Smooth muscle cell (in vitro differentiated cells): ENCODE results near the gene CARMIL1. TPM values are rescaled to one million over a fixed set of nuclear protein-coding genes. Genes with fewer than 3 reads are reported as not detected.

Source experiments
- DNase-seq: peaks from one replicate; lab custom pipeline; 2025; ENCODE audit not compliant: unreplicated experiment; lab: John Stamatoyannopoulos, UW
- H2AFZ ChIP-seq: fragments of 200-600 bp; sonication (generic); 2 replicates; pipeline ENCODE4 v1.6.0; 2016; ENCODE audit warnings: antibody characterized with exemption, low read depth, mild to moderate bottlenecking
- H3F3A ChIP-seq: fragments of 200-600 bp; sonication (generic); 2 replicates; pipeline ENCODE4 v1.6.0; 2017; ENCODE audit warnings: antibody characterized with exemption, low read depth
- H3K27ac ChIP-seq: fragments of 200-600 bp; sonication (generic); 2 replicates; pipeline ENCODE4 v1.5.1; 2016; ENCODE audit warnings: low read depth, mild to moderate bottlenecking
- H3K27me3 ChIP-seq: fragments of 200-600 bp; sonication (generic); 2 replicates; pipeline ENCODE4 v1.6.1; 2016; ENCODE audit warnings: low read depth, mild to moderate bottlenecking
- H3K36me3 ChIP-seq: fragments of 200-600 bp; sonication (generic); 2 replicates; pipeline ENCODE4 v1.5.1; 2016; ENCODE audit warnings: low read depth
- H3K4me1 ChIP-seq: fragments of 200-600 bp; sonication (generic); 2 replicates; pipeline ENCODE4 v1.5.1; 2016; ENCODE audit warnings: low read depth
- H3K4me2 ChIP-seq: fragments of 200-600 bp; sonication (generic); 2 replicates; pipeline ENCODE4 v1.6.0; 2016; ENCODE audit warnings: mild to moderate bottlenecking
- H3K4me3 ChIP-seq: fragments of 200-600 bp; sonication (generic); 2 replicates; pipeline ENCODE4 v1.5.1; 2016; ENCODE audit warnings: mild to moderate bottlenecking
- H3K79me2 ChIP-seq: fragments of 200-600 bp; sonication (generic); 2 replicates; pipeline ENCODE4 v1.6.0; 2016; ENCODE audit warnings: low read depth, mild to moderate bottlenecking
- H3K9ac ChIP-seq: fragments of 200-600 bp; sonication (generic); 2 replicates; pipeline ENCODE4 v1.6.0; 2016; ENCODE audit warnings: low read depth
- H3K9me3 ChIP-seq: fragments of 200-600 bp; sonication (generic); replicated peaks from 2 replicates; pipeline ENCODE4 v1.5.1; 2016; ENCODE audit warnings: low read depth
- H4K20me1 ChIP-seq: fragments of 200-600 bp; sonication (generic); 2 replicates; pipeline ENCODE4 v1.6.0; 2016; ENCODE audit warnings: low read depth
- CTCF ChIP-seq: fragments of 200-600 bp; sonication (generic); IDR thresholded peaks from 2 replicates; pipeline ENCODE4 v1.5.1; 2017; ENCODE audit warnings: borderline replicate concordance, mild to moderate bottlenecking, antibody characterized with exemption; ENCODE audit not compliant: insufficient read depth, poor library complexity, severe bottlenecking
- WGBS: methylation state at CpG from one replicate; pipeline ENCODE4 v1.1.7; 2016; ENCODE audit warnings: low lambda C conversion rate; 5-methylcytosine and 5-hydroxymethylcytosine counted together
- polyA plus RNA-seq: library from polyadenylated mRNA; unstranded; fragments of >200 nt; fragmentation: Nextera tagmentation; extraction: Ambion mirVana; gene quantifications from 2 replicates; pipeline ENCODE4 v1.2.1, GENCODE V29; 2016
- total RNA-seq: library from RNA; depleted of rRNA; stranded (reverse); fragments of >200 nt; gene quantifications from 2 replicates; pipeline ENCODE4 v1.2.3, GENCODE V29; 2014

The CARMIL1 gene
- total and polyA plus RNA-seq, 2 experiments from 2014 or later, result 7.6 to 24.1 TPM

DNA sequence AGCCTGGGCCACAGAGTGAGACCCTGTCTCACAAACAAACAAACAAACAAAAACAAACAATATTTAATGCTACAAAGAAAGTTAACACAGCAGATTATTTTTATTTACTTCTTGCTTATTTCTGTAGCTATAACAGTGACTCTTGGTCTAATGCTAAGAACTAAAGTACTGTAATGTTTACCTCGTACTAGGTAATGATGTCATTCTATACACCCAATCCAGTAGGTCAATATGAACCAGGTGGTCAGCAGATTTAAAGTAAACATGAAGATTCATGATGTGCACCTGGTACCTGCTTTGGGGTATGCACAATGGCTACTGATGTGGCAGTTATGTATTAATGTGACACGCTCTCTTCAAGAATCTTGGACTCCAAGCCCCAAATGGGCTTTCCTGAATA lies 36.6 kb upstream of the CARMIL1 start:
- no peaks in the 10 kb centered on the region for H4K20me1 ChIP-seq
- 95% methylated on average over 2 of the region's 2 CpGs for WGBS
- H3K36me3 ChIP-seq, result no peaks in the 10 kb centered on the region
- H3K9ac ChIP-seq, result no peak overlapping the region
- H3K4me3 ChIP-seq, result no peak overlapping the region
- no peak overlapping the region for H3K27ac ChIP-seq
- no peaks in the 10 kb centered on the region for H3K9me3 ChIP-seq
- H3K4me2 ChIP-seq, result no peak overlapping the region
- no peak overlapping the region for H2AFZ ChIP-seq
- no peaks in the 10 kb centered on the region for H3K27me3 ChIP-seq
- no peaks in the 10 kb centered on the region for H3K4me1 ChIP-seq
- H3F3A ChIP-seq, result no peaks in the 10 kb centered on the region
- H3K79me2 ChIP-seq, result no peaks in the 10 kb centered on the region
- no peak for TF ChIP-seq CTCF
- DNase-seq, result no peak

DNA sequence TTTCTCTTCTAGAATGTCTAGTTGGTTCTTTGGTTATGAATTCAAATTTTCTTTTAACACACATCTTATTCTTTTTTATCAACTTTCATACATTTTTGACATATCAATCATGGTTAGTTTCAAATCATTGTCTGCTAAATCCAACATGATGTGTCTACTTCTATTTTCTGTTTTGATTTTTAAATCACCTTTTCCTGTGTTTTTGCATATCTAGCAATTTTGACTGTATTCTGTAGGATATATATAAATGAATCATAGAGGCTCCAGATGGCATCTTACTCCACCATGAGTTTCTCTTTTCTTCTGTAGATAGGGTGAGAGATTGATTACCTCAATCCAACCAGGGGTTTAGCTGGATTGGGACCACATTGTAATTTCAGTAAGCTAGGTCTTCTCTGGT lies 34.3 kb upstream of the CARMIL1 start:
- Histone ChIP-seq H3K4me1 (no peaks in the 10 kb centered on the region), H3K4me3 (no peak overlapping the region), H3K27ac (no peak overlapping the region), H3K9ac (no peak overlapping the region), H3K9me3 (no peaks in the 10 kb centered on the region), H4K20me1 (no peaks in the 10 kb centered on the region), H3K36me3 (no peaks in the 10 kb centered on the region), H3K79me2 (no peaks in the 10 kb centered on the region), H3K4me2 (no peak overlapping the region), H3F3A (no peaks in the 10 kb centered on the region), H2AFZ (no peak overlapping the region), H3K27me3 (no peaks in the 10 kb centered on the region)
- no peak for TF ChIP-seq CTCF
- DNase-seq, result no peak

- no peak overlapping the region for H2AFZ ChIP-seq
- no peaks in the 10 kb centered on the region for H3F3A ChIP-seq
- peak overlapping the region; percentile 25 for H3K4me2 ChIP-seq
- H3K4me1 ChIP-seq, result no peaks in the 10 kb centered on the region
- DNase-seq, result no peak
- H3K4me3 ChIP-seq, result no peak overlapping the region
- no peaks in the 10 kb centered on the region for H3K27me3 ChIP-seq
- H3K36me3 ChIP-seq, result no peaks in the 10 kb centered on the region
- no peaks in the 10 kb centered on the region for H3K79me2 ChIP-seq
- 90% methylated on average over 1 of the region's 1 CpG for WGBS
- no peak overlapping the region for H3K9ac ChIP-seq
- TF ChIP-seq CTCF, result no peak
- peak overlapping the region; percentile 77 for H3K27ac ChIP-seq
- no peaks in the 10 kb centered on the region for H3K9me3 ChIP-seq
- no peaks in the 10 kb centered on the region for H4K20me1 ChIP-seq
These were observed 31.1 kb upstream of the CARMIL1 start for GRCh38 chr6:25248123-25248522.

GRCh38 chr6:25249133-25249532 lies 30.0 kb upstream of the CARMIL1 start:
- Histone ChIP-seq H3K4me2 (no peak overlapping the region), H3K27me3 (no peaks in the 10 kb centered on the region), H3K9me3 (no peaks in the 10 kb centered on the region), H3K36me3 (no peaks in the 10 kb centered on the region), H3K4me1 (no peaks in the 10 kb centered on the region), H4K20me1 (no peaks in the 10 kb centered on the region), H3F3A (no peaks in the 10 kb centered on the region), H3K4me3 (no peak overlapping the region), H3K27ac (no peak overlapping the region), H3K79me2 (no peaks in the 10 kb centered on the region), H2AFZ (no peak overlapping the region), H3K9ac (no peak overlapping the region)
- TF ChIP-seq CTCF, result no peak
- 92% methylated on average over 1 of the region's 1 CpG for WGBS
- no peak for DNase-seq
